H1 (cell line): Measurements from ENCODE around the gene PIK3CG. TPM values are rescaled to one million over a fixed set of nuclear protein-coding genes. Genes with fewer than 3 reads are reported as not detected.

Experiments used
- CTCF ChIA-PET: fragments of 300-600 bp; sonication (Branson Sonifier 250); formaldehyde crosslinking; loops from one replicate; lab custom pipeline; 2021; ENCODE audit not compliant: partially characterized antibody; lab: Charles Lee
- POLR2A ChIA-PET: fragments of 300-600 bp; sonication (Branson Sonifier 250); formaldehyde crosslinking; loops from one replicate; lab custom pipeline; 2021; ENCODE audit warnings: inconsistent platforms; ENCODE audit not compliant: partially characterized antibody; lab: Charles Lee
- DNase-seq, 2 experiments: peaks; one replicate each; pipeline versions ENCODE4 v3.0.0 to v3.0.0-alpha.2; 2010 to 2022; ENCODE audit warnings: low spot score in 2 of 2, low read depth in 1 of 2, mixed read lengths in 1 of 2
- FAIRE-seq: peaks from 2 replicates; lab custom pipeline; 2011; peaks lifted over from hg19 to GRCh38; lab: Jason Lieb, UNC
- H2AFZ ChIP-seq: 2 replicates; pipeline ENCODE4 v1.8.1; 2012; ENCODE audit warnings: low read length, inconsistent platforms
- H2AK5ac ChIP-seq: 2 replicates; pipeline ENCODE4 v1.6.1; 2013; ENCODE audit warnings: low read depth, low read length
- H2BK120ac ChIP-seq: replicated peaks from 2 replicates; pipeline ENCODE3; 2013; ENCODE audit warnings: low read depth, low read length, inconsistent platforms
- H2BK12ac ChIP-seq: 2 replicates; pipeline ENCODE4 v1.6.1; 2013; ENCODE audit warnings: low read depth, low read length
- H2BK15ac ChIP-seq: 2 replicates; pipeline ENCODE4 v1.6.1; 2013; ENCODE audit warnings: low read length
- H2BK20ac ChIP-seq: 2 replicates; pipeline ENCODE4 v1.6.1; 2013; ENCODE audit warnings: low read length
- H2BK5ac ChIP-seq: 2 replicates; pipeline ENCODE4 v1.6.1; 2013; ENCODE audit warnings: low read depth, low read length
- H3K14ac ChIP-seq: 2 replicates; pipeline ENCODE4 v1.6.1; 2013; ENCODE audit warnings: inconsistent platforms; ENCODE audit not compliant: insufficient read length
- H3K18ac ChIP-seq: 2 replicates; pipeline ENCODE4 v1.6.1; 2013; ENCODE audit warnings: low read length; ENCODE audit errors: extremely low read depth
- H3K23ac ChIP-seq: 2 replicates; pipeline ENCODE4 v1.6.1; 2013; ENCODE audit warnings: inconsistent platforms; ENCODE audit not compliant: insufficient read length
- H3K23me2 ChIP-seq: 2 replicates; pipeline ENCODE4 v1.6.1; 2013; ENCODE audit warnings: low read depth, low read length
- H3K27ac ChIP-seq: 2 replicates; pipeline ENCODE4 v1.6.1; 2011; ENCODE audit warnings: low read depth, low read length, inconsistent platforms
- H3K27me3 ChIP-seq, 4 experiments: replicated peaks in 1 of 4; 1 replicate in 1 of 4; 2 replicates in 3 of 4; pipeline versions ENCODE4 v1.6.1 to v1.8.1; 2011 to 2013; ENCODE audit warnings: low read length in 3 of 4, mild to moderate bottlenecking in 3 of 4, inconsistent platforms in 2 of 4, mixed read lengths in 2 of 4, moderate library complexity in 1 of 4; ENCODE audit not compliant: control insufficient read depth in 3 of 4, insufficient read depth in 3 of 4; ENCODE audit errors: extremely low read depth in 1 of 4
- H3K36me3 ChIP-seq, 4 experiments: 2 replicates each; pipeline versions ENCODE4 v1.6.1 to v1.8.1; 2011 to 2013; ENCODE audit warnings: mild to moderate bottlenecking in 4 of 4, low read length in 3 of 4, moderate library complexity in 2 of 4, control low read depth in 1 of 4, inconsistent platforms in 1 of 4; ENCODE audit not compliant: insufficient read depth in 4 of 4, control insufficient read depth in 2 of 4
- H3K4ac ChIP-seq: replicated peaks from 2 replicates; pipeline ENCODE3; 2013; ENCODE audit warnings: low read length, low read depth, mixed read lengths, inconsistent platforms; ENCODE audit not compliant: insufficient read length
- H3K4me1 ChIP-seq, 4 experiments: replicated peaks in 1 of 4; 1 replicate in 1 of 4; 2 replicates in 3 of 4; pipeline versions ENCODE4 v1.6.1 to v1.8.1; 2011 to 2013; ENCODE audit warnings: low read length in 3 of 4, inconsistent platforms in 2 of 4, mixed read lengths in 1 of 4; ENCODE audit not compliant: insufficient read depth in 4 of 4, control insufficient read depth in 3 of 4
- H3K4me2 ChIP-seq, 2 experiments: 2 replicates each; pipeline versions ENCODE4 v1.6.1 to v1.8.1; 2011 to 2013; ENCODE audit warnings: low read depth in 2 of 2, low read length in 2 of 2, control low read depth in 1 of 2, inconsistent platforms in 1 of 2, mild to moderate bottlenecking in 1 of 2; ENCODE audit not compliant: insufficient read depth in 1 of 2
- H3K4me3 ChIP-seq, 4 experiments: fragments of 200-600, 300-600 bp in 1 of 4; sonication (generic), shearing (Covaris generic), sonication (Bioruptor Twin) in 1 of 4; 2 replicates each; pipeline versions ENCODE4 v1.5.1 to v1.8.1; 2011 to 2016; ENCODE audit warnings: low read length in 4 of 4, low read depth in 3 of 4, control low read depth in 2 of 4, inconsistent platforms in 2 of 4, mild to moderate bottlenecking in 2 of 4, mixed read lengths in 1 of 4, moderate library complexity in 1 of 4; ENCODE audit not compliant: insufficient read depth in 2 of 4; ENCODE audit errors: extremely low read depth in 1 of 4
- H3K56ac ChIP-seq: replicated peaks from 2 replicates; pipeline ENCODE3; 2013; ENCODE audit warnings: low read depth, mild to moderate bottlenecking, mixed read lengths, low read length, inconsistent platforms; ENCODE audit not compliant: insufficient read length
- H3K79me1 ChIP-seq: 2 replicates; pipeline ENCODE4 v1.6.1; 2013; ENCODE audit warnings: low read depth, low read length, control low read depth
- H3K79me2 ChIP-seq, 2 experiments: 2 replicates each; pipeline versions ENCODE4 v1.6.1 to v1.8.1; 2012 to 2013; ENCODE audit warnings: low read length in 2 of 2, mild to moderate bottlenecking in 2 of 2, inconsistent platforms in 1 of 2; ENCODE audit not compliant: insufficient read depth in 2 of 2, control insufficient read depth in 1 of 2
- H3K9ac ChIP-seq, 4 experiments: replicated peaks in 1 of 4; 1 replicate in 1 of 4; 2 replicates in 3 of 4; pipeline versions ENCODE4 v1.6.1 to v1.8.1; 2011 to 2013; ENCODE audit warnings: low read depth in 3 of 4, low read length in 3 of 4, control low read depth in 2 of 4, mild to moderate bottlenecking in 2 of 4, moderate library complexity in 2 of 4, inconsistent platforms in 1 of 4; ENCODE audit errors: extremely low read depth in 1 of 4
- H3K9me3 ChIP-seq, 2 experiments: 2 replicates each; pipeline versions ENCODE4 v1.6.1 to v1.8.1; 2012 to 2013; ENCODE audit warnings: mild to moderate bottlenecking in 2 of 2, moderate library complexity in 2 of 2, control low read depth in 1 of 2, inconsistent platforms in 1 of 2, low read depth in 1 of 2, low read length in 1 of 2, mixed read lengths in 1 of 2; ENCODE audit not compliant: insufficient read depth in 2 of 2
- H4K20me1 ChIP-seq, 2 experiments: replicated peaks in 1 of 2; 2 replicates each; pipeline versions ENCODE3 to v1.8.1; 2011 to 2013; ENCODE audit warnings: inconsistent platforms in 2 of 2, low read length in 2 of 2, mild to moderate bottlenecking in 1 of 2; ENCODE audit not compliant: insufficient read depth in 2 of 2, control insufficient read depth in 1 of 2
- H4K5ac ChIP-seq: 2 replicates; pipeline ENCODE4 v1.6.1; 2013; ENCODE audit warnings: low read length, low read depth, mixed read lengths, inconsistent platforms; ENCODE audit not compliant: insufficient read length
- H4K8ac ChIP-seq: 2 replicates; pipeline ENCODE4 v1.8.0; 2013; ENCODE audit warnings: mild to moderate bottlenecking, moderate library complexity, low read length, inconsistent platforms; ENCODE audit not compliant: insufficient read depth; ENCODE audit errors: extremely low read depth
- H4K91ac ChIP-seq: replicated peaks from 2 replicates; pipeline ENCODE3; 2013; ENCODE audit warnings: low read length, mixed read lengths, inconsistent platforms; ENCODE audit not compliant: insufficient read length
- CREB1 ChIP-seq: IDR thresholded peaks from 2 replicates; pipeline ENCODE4 v1.6.1; 2012; ENCODE audit warnings: inconsistent platforms
- FOSL1 ChIP-seq: IDR thresholded peaks from 2 replicates; pipeline ENCODE4 v1.6.1; 2011; ENCODE audit warnings: mild to moderate bottlenecking, low read depth, low read length, moderate library complexity; ENCODE audit not compliant: insufficient read depth
- GABPA ChIP-seq: IDR thresholded peaks from 2 replicates; pipeline ENCODE4 v1.6.1; 2011; ENCODE audit warnings: mild to moderate bottlenecking, low read length, moderate library complexity, borderline replicate concordance; ENCODE audit not compliant: insufficient read depth
- JUND ChIP-seq: IDR thresholded peaks from 2 replicates; pipeline ENCODE4 v1.6.1; 2011; ENCODE audit warnings: mild to moderate bottlenecking, improper control_type of control experiment, low read length
- NANOG ChIP-seq: IDR thresholded peaks from 2 replicates; pipeline ENCODE4 v1.6.1; 2011; ENCODE audit warnings: low read length, low read depth, mild to moderate bottlenecking, inconsistent platforms; ENCODE audit not compliant: insufficient read depth, poor library complexity, severe bottlenecking
- RNF2 ChIP-seq: fragments of 200-900, 300-1000 bp; sonication (generic); IDR thresholded peaks from 2 replicates; pipeline ENCODE4 v1.7.1; 2016; ENCODE audit warnings: borderline replicate concordance, low read depth, mild to moderate bottlenecking, antibody characterized with exemption, low read length; ENCODE audit not compliant: poor library complexity, severe bottlenecking; ENCODE audit errors: missing control alignments
- SP2 ChIP-seq: IDR thresholded peaks from 2 replicates; pipeline ENCODE4 v1.6.1; 2012; ENCODE audit warnings: mild to moderate bottlenecking, low read length, inconsistent platforms
- WGBS, 2 experiments: shearing (Covaris generic) in 1 of 2; methylation state at CpG; one replicate each; pipeline versions ENCODE4 v1.1.6 to v1.1.7; 2013 to 2015; ENCODE audit warnings: low lambda C conversion rate in 2 of 2, mixed read lengths in 2 of 2, inconsistent platforms in 1 of 2, low coverage in 1 of 2, missing lambda C conversion rate in 1 of 2; ENCODE audit not compliant: insufficient replicate concordance in 2 of 2, insufficient coverage in 1 of 2, insufficient read length in 1 of 2; ENCODE audit errors: extremely low coverage in 1 of 2, missing lambda C conversion rate in 1 of 2; 5-methylcytosine and 5-hydroxymethylcytosine counted together
- polyA plus RNA-seq, 7 experiments: library from polyadenylated mRNA; depleted of rRNA in 3 of 7; stranded (reverse) in 5 of 7; unstranded in 2 of 7; fragments of >200 nt in 5 of 7; fragments of 200-250 nt in 2 of 7; gene quantifications; 1 replicate in 5 of 7; 2 replicates in 1 of 7; 4 replicates in 1 of 7; pipeline versions ENCODE4 v1.2.1 to v1.2.3, GENCODE V29; 2011 to 2013; ENCODE audit warnings: missing spikeins in 2 of 7, mixed read lengths in 2 of 7
- total RNA-seq: library from RNA; stranded (reverse); fragmentation: NEBNext Ultra II Directional; extraction: Animal tissue kit (Norgen Biotek cat#: 25700); gene quantifications from 2 replicates; pipeline ENCODE4 v1.2.1, GENCODE V29; 2021

Gene PIK3CG
- total and polyA plus RNA-seq, 2 of the 8 experiments (the other 6 are each of a cell fraction or from before 2014, with no cell fraction given) = not detected

DNA sequence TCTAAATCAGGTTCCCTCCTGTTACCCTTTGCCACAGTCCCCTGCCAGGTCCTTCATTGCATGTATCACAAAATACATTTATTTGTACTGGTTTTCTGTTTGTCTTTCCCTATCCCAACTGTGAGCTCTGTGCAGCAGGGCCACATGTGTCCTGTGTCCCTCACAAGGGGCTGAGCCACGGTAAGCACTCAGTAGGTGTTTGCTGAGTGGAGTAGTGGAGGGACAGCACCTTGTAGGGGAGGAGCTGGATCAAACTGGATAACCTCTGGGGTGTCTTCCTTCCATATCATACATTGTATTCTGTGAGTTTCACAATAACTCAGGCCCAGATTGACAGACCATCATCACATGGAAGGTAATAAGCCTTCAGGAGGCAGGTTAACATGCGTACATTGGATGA, 25.9 kb downstream of the PIK3CG start:
- TF ChIP-seq CREB1 (no peak), NANOG (no peak), GABPA (no peak), SP2 (no peak), RNF2 (no peak), JUND (no peak), FOSL1 (no peak)
- H3K27me3 ChIP-seq = no peaks in the 10 kb centered on the region
- H2BK20ac ChIP-seq = no peak overlapping the region
- H3K23me2 ChIP-seq = no peaks in the 10 kb centered on the region; the same call in 1 of the 2 replicates
- ChIA-PET POLR2A (no interaction called here), CTCF (interaction anchor here (0.7 to 1.5 kb wide), 5 partner anchors 35 to 523 kb away, joined by 3 to 8 read pairs (median 3); no protein-coding TSS in a partner anchor)
- no peak overlapping the region for H3K23ac ChIP-seq
- H3K79me2 ChIP-seq = no peaks in the 10 kb centered on the region
- WGBS, 2 experiments = 95% methylated on average over 2 of the region's 2 CpGs; no CpG with 5 or more reads in 1 of the 2 experiments
- no peaks in the 10 kb centered on the region for H3K9me3 ChIP-seq
- FAIRE-seq (no peak), DNase-seq (no peak)
- H3K4ac ChIP-seq = no peak overlapping the region
- H2BK12ac ChIP-seq = no peak overlapping the region
- H4K20me1 ChIP-seq = no peaks in the 10 kb centered on the region
- H3K79me1 ChIP-seq = no peaks in the 10 kb centered on the region
- no peak overlapping the region for H2BK15ac ChIP-seq
- no peak overlapping the region for H3K4me2 ChIP-seq
- no peak overlapping the region; a peak in 1 of 7 replicates for H3K9ac ChIP-seq
- no peak overlapping the region for H2AK5ac ChIP-seq
- H3K4me3 ChIP-seq = no peak overlapping the region
- no peak overlapping the region for H4K5ac ChIP-seq
- no peak overlapping the region for H2BK120ac ChIP-seq
- no peak overlapping the region for H3K14ac ChIP-seq
- H2AFZ ChIP-seq = no peak overlapping the region
- H4K91ac ChIP-seq = no peak overlapping the region
- no peak overlapping the region for H3K27ac ChIP-seq
- H3K18ac ChIP-seq = no peak overlapping the region
- peaks cover 0 to 3% (median under 1%) of the 10 kb centered on the region in 4 experiments; a peak in 1 of 7 replicates for H3K4me1 ChIP-seq
- H3K36me3 ChIP-seq = no peaks in the 10 kb centered on the region
- no peak overlapping the region for H4K8ac ChIP-seq
- no peak overlapping the region for H2BK5ac ChIP-seq
- no peak overlapping the region for H3K56ac ChIP-seq
